ENCODE data around the gene MYH15. TPM values are rescaled to one million over a fixed set of nuclear protein-coding genes. Genes with fewer than 3 reads are reported as not detected.

MYH15 gene
- total RNA-seq, 6 donors from 2014 or later, result 0.20 to 7.3 (median 0.93) TPM

- Histone ChIP-seq H3K27ac (no peak overlapping the region), H3K9me3 (no peaks in the 10 kb centered on the region), H3K27me3 (no peaks in the 10 kb centered on the region), H3K36me3 (no peaks in the 10 kb centered on the region), H3K4me1 (no peaks in the 10 kb centered on the region), H3K4me3 (no peak overlapping the region)
- ATAC-seq (ENCODE audit: low FRiP score in 2 of 2) (no peak), DNase-seq (no peak)
- 90 to 100% methylated on average over 1 of the region's 1 CpG for WGBS, 2 donors
- TF ChIP-seq CTCF (IDR thresholded peaks at IDR 0.05) (no peak), POLR2AphosphoS5 (IDR thresholded peaks at IDR 0.05) (no peak), POLR2A (IDR thresholded peaks at IDR 0.05) (no peak), EP300 (IDR thresholded peaks at IDR 0.05) (no peak)
Observed at GRCh38 chr3:108500728-108501127, 9.7 kb downstream of the MYH15 start.

DNA sequence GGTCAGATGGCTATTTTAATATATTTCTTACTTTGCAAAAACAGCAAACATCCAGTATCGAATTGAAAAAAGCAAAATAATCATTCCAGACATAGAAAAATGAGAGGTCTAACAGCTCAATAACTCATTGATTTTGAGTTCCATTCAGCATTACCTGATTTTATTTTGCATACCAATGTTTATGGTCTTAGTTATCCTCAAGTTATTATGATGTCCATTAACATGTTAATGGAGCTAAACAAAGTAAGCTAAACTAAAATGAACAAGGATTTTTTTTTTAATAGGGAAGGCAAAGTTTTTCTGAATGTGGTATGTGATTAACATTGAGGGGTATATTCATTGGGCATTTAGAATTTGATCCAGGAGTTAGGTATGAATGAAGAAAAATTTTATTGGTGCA, 13.1 kb downstream of the MYH15 start:
- ATAC-seq (ENCODE audit: low FRiP score in 2 of 2) (no peak), DNase-seq (no peak)
- no peak overlapping the region for H3K27ac ChIP-seq
- no peak for TF ChIP-seq EP300 (IDR thresholded peaks at IDR 0.05)
- TF ChIP-seq CTCF (IDR thresholded peaks at IDR 0.05), result no peak
- TF ChIP-seq POLR2A (IDR thresholded peaks at IDR 0.05), result no peak
- no peak for TF ChIP-seq POLR2AphosphoS5 (IDR thresholded peaks at IDR 0.05)
- no peaks in the 10 kb centered on the region for H3K4me1 ChIP-seq
- H3K4me3 ChIP-seq, result no peak overlapping the region
- no peaks in the 10 kb centered on the region for H3K36me3 ChIP-seq
- no peaks in the 10 kb centered on the region for H3K9me3 ChIP-seq
- 96% methylated on average over 1 of the region's 1 CpG for WGBS, 2 donors
- H3K27me3 ChIP-seq, result no peaks in the 10 kb centered on the region

- Histone ChIP-seq H3K27me3 (no peaks in the 10 kb centered on the region), H3K36me3 (no peaks in the 10 kb centered on the region), H3K4me3 (no peak overlapping the region), H3K27ac (no peak overlapping the region), H3K4me1 (no peaks in the 10 kb centered on the region), H3K9me3 (no peaks in the 10 kb centered on the region)
- WGBS, 2 donors, result 89 to 90% methylated on average over 6 of the region's 6 CpGs
- DNase-seq (no peak), ATAC-seq (ENCODE audit: low FRiP score in 2 of 2) (no peak)
- TF ChIP-seq POLR2A (IDR thresholded peaks at IDR 0.05) (no peak), CTCF (IDR thresholded peaks at IDR 0.05) (no peak), EP300 (IDR thresholded peaks at IDR 0.05) (no peak), POLR2AphosphoS5 (IDR thresholded peaks at IDR 0.05) (no peak)
Observed at GRCh38 chr3:108495717-108496116, 14.7 kb downstream of the MYH15 start.

- no peaks in the 10 kb centered on the region for H3K36me3 ChIP-seq
- no peaks in the 10 kb centered on the region for H3K4me1 ChIP-seq
- no peak for ATAC-seq (ENCODE audit: low FRiP score in 2 of 2)
Observed at GRCh38 chr3:108494906-108495531, 15.4 kb downstream of the MYH15 start.

More at GRCh38 chr3:108494906-108495531, 15.4 kb downstream of the MYH15 start:
- TF ChIP-seq EP300 (IDR thresholded peaks at IDR 0.05) (no peak), POLR2A (IDR thresholded peaks at IDR 0.05) (no peak), POLR2AphosphoS5 (IDR thresholded peaks at IDR 0.05) (no peak), CTCF (IDR thresholded peaks at IDR 0.05) (no peak)
- no peak overlapping the region for H3K4me3 ChIP-seq
- 35 to 59% methylated on average over 3 of the region's 3 CpGs for WGBS, 2 donors
- H3K9me3 ChIP-seq, result no peaks in the 10 kb centered on the region
- no peaks in the 10 kb centered on the region for H3K27me3 ChIP-seq
- H3K27ac ChIP-seq, result no peak overlapping the region
- DNase-seq, result no peak

Measured in upper lobe of left lung (tissue), 6 donors.